Neural cell (in vitro differentiated cells): ENCODE data around the gene ALKBH8.

ENCODE experiments used
- CTCF ChIP-seq: fragments of 450-650 bp; IDR thresholded peaks from 2 replicates; pipeline ENCODE4 v1.5.1; 2014; ENCODE audit warnings: antibody characterized with exemption, mild to moderate bottlenecking, moderate library complexity; ENCODE audit not compliant: poor library complexity, severe bottlenecking
- EP300 ChIP-seq: fragments of 450-650 bp; conservative IDR thresholded peaks from 2 replicates; pipeline ENCODE4 v1.6.1; 2014; ENCODE audit warnings: antibody characterized with exemption, mild to moderate bottlenecking, moderate library complexity; ENCODE audit not compliant: poor library complexity, severe bottlenecking
- EZH2 ChIP-seq: fragments of 200-600, 300-800 bp; shearing (Covaris generic), sonication (generic); IDR thresholded peaks from 2 replicates; pipeline ENCODE4 v1.6.1; 2014; ENCODE audit warnings: antibody characterized with exemption, low read length, borderline replicate concordance, mild to moderate bottlenecking; ENCODE audit not compliant: insufficient read depth, poor library complexity, severe bottlenecking
- POLR2AphosphoS5 ChIP-seq: IDR thresholded peaks from 2 replicates; pipeline ENCODE4 v1.6.1; 2012
- RAD21 ChIP-seq: fragments of 450-650 bp; conservative IDR thresholded peaks from 2 replicates; pipeline ENCODE4 v1.6.1; 2014; ENCODE audit warnings: antibody characterized with exemption, mild to moderate bottlenecking, moderate library complexity
- SMC3 ChIP-seq: fragments of 450-650 bp; conservative IDR thresholded peaks from 2 replicates; pipeline ENCODE4 v1.6.1; 2014; ENCODE audit warnings: antibody characterized with exemption, mild to moderate bottlenecking, moderate library complexity; ENCODE audit not compliant: poor library complexity
- TAF1 ChIP-seq: IDR thresholded peaks from 2 replicates; pipeline ENCODE4 v1.6.1; 2012; ENCODE audit warnings: low read depth

- TF ChIP-seq RAD21 = no peak
- TF ChIP-seq CTCF = no peak
- TF ChIP-seq POLR2AphosphoS5 = no peak
- TF ChIP-seq EP300 = no peak
- TF ChIP-seq TAF1 = no peak
- TF ChIP-seq EZH2 = no peak
- TF ChIP-seq SMC3 = no peak
Measured at GRCh38 chr11:107549954-107550285, 15.6 kb downstream of the ALKBH8 start.
